DND-41 (cell line): ENCODE results near the gene TMEM178B.

ENCODE experiments used
- ATAC-seq: fragments of 200-7000 bp; cut with Tn5 transposase; 3 replicates; pipeline ENCODE4 v1.9.1; 2021; ENCODE audit warnings: low read depth; ENCODE audit not compliant: insufficient read depth
- DNase-seq: peaks from one replicate; pipeline ENCODE4 v3.0.0-alpha.2; 2020
- H2AFZ ChIP-seq: 2 replicates; pipeline ENCODE4 v1.6.0; 2012; ENCODE audit warnings: low read depth, low read length
- H3K27ac ChIP-seq: 2 replicates; pipeline ENCODE4 v1.5.1; 2012; ENCODE audit warnings: low read length, inconsistent platforms
- H3K27me3 ChIP-seq: fragments of 200-600 bp; sonication (generic); 2 replicates; pipeline ENCODE4 v1.6.0; 2012; ENCODE audit warnings: low read length, mild to moderate bottlenecking, inconsistent platforms; ENCODE audit not compliant: insufficient read depth, poor library complexity
- H3K36me3 ChIP-seq: 2 replicates; pipeline ENCODE4 v1.5.1; 2012; ENCODE audit warnings: low read length, inconsistent platforms; ENCODE audit not compliant: insufficient read depth
- H3K4me1 ChIP-seq: 2 replicates; pipeline ENCODE4 v1.5.1; 2012; ENCODE audit warnings: mild to moderate bottlenecking, low read length; ENCODE audit not compliant: insufficient read depth
- H3K4me2 ChIP-seq: 2 replicates; pipeline ENCODE4 v1.6.0; 2012; ENCODE audit warnings: mild to moderate bottlenecking, moderate library complexity, low read length, inconsistent platforms; ENCODE audit not compliant: insufficient read depth
- H3K4me3 ChIP-seq, 2 experiments: fragments of 200-600 bp in 1 of 2; shearing (Covaris generic) in 1 of 2; 2 replicates each; pipeline ENCODE4 v1.5.1; 2012 to 2016; ENCODE audit warnings: inconsistent platforms in 2 of 2, low read length in 2 of 2, mild to moderate bottlenecking in 2 of 2, low read depth in 1 of 2, moderate library complexity in 1 of 2
- H3K79me2 ChIP-seq: 2 replicates; pipeline ENCODE4 v1.6.0; 2012; ENCODE audit warnings: low read length, inconsistent platforms; ENCODE audit not compliant: insufficient read depth
- H3K9ac ChIP-seq: 2 replicates; pipeline ENCODE4 v1.6.0; 2012; ENCODE audit warnings: low read depth, mild to moderate bottlenecking, inconsistent platforms, low read length, moderate library complexity
- H3K9me3 ChIP-seq: 2 replicates; pipeline ENCODE4 v1.5.1; 2012; ENCODE audit warnings: low read length, moderate library complexity, mild to moderate bottlenecking, inconsistent platforms; ENCODE audit not compliant: insufficient read depth, severe bottlenecking
- H4K20me1 ChIP-seq: 2 replicates; pipeline ENCODE4 v1.6.0; 2012; ENCODE audit warnings: low read length; ENCODE audit not compliant: insufficient read depth
- CTCF ChIP-seq: IDR thresholded peaks from 2 replicates; pipeline ENCODE4 v1.5.1; 2012; ENCODE audit warnings: borderline replicate concordance, low read length, moderate library complexity, mild to moderate bottlenecking; ENCODE audit not compliant: poor library complexity, severe bottlenecking; ENCODE audit errors: extremely low read depth
- EZH2 ChIP-seq: IDR thresholded peaks from 3 replicates; pipeline ENCODE4 v1.6.1; 2012; ENCODE audit warnings: borderline replicate concordance, low read depth, mild to moderate bottlenecking, moderate library complexity, low read length, inconsistent platforms; ENCODE audit not compliant: severe bottlenecking

TMEM178B gene

GRCh38 chr7:141302617-141303016 lies 228.8 kb downstream of the TMEM178B start:
- no peak for ATAC-seq

GRCh38 chr7:141304291-141304690 lies 230.4 kb downstream of the TMEM178B start:
- 0 out of 2 replicates have a peak, but pooled peaks cover 2% of the 10 kb centered on the region for H4K20me1 ChIP-seq
- H3K9ac ChIP-seq, result no peak overlapping the region
- H3K9me3 ChIP-seq, result no peaks in the 10 kb centered on the region
- H3K4me3 ChIP-seq, result no peak overlapping the region
- H3K27ac ChIP-seq, result no peak overlapping the region
- H2AFZ ChIP-seq, result no peak overlapping the region
- DNase-seq, result no peak
- H3K4me1 ChIP-seq, result no peaks in the 10 kb centered on the region
- no peaks in the 10 kb centered on the region for H3K79me2 ChIP-seq
- H3K4me2 ChIP-seq, result no peak overlapping the region
- no peak for TF ChIP-seq CTCF
- TF ChIP-seq EZH2, result no peak
- ATAC-seq, result no peak
- no peaks in the 10 kb centered on the region for H3K36me3 ChIP-seq
- H3K27me3 ChIP-seq, result no peaks in the 10 kb centered on the region

More at GRCh38 chr7:141302617-141303016, 228.8 kb downstream of the TMEM178B start:
- Histone ChIP-seq H3K9ac (no peak overlapping the region), H3K4me2 (no peak overlapping the region), H3K79me2 (no peaks in the 10 kb centered on the region), H3K27ac (no peak overlapping the region), H3K9me3 (no peaks in the 10 kb centered on the region), H2AFZ (no peak overlapping the region), H3K36me3 (no peaks in the 10 kb centered on the region), H3K4me1 (no peaks in the 10 kb centered on the region), H3K27me3 (no peaks in the 10 kb centered on the region), H3K4me3 (no peak overlapping the region), H4K20me1 (0 out of 2 replicates have a peak, but pooled peaks cover 2% of the 10 kb centered on the region)
- no peak for TF ChIP-seq EZH2
- TF ChIP-seq CTCF, result no peak
- DNase-seq, result no peak

- H3K79me2 ChIP-seq, result no peaks in the 10 kb centered on the region
- no peak for ATAC-seq
- no peak overlapping the region for H3K4me2 ChIP-seq
Observed at GRCh38 chr7:141306081-141306480, 232.2 kb downstream of the TMEM178B start.

More at GRCh38 chr7:141306081-141306480, 232.2 kb downstream of the TMEM178B start:
- H3K4me3 ChIP-seq, result no peak overlapping the region
- H3K9ac ChIP-seq, result no peak overlapping the region
- H3K36me3 ChIP-seq, result no peaks in the 10 kb centered on the region
- 0 out of 2 replicates have a peak, but pooled peaks cover 2% of the 10 kb centered on the region for H4K20me1 ChIP-seq
- no peaks in the 10 kb centered on the region for H3K27me3 ChIP-seq
- no peak overlapping the region for H2AFZ ChIP-seq
- no peaks in the 10 kb centered on the region for H3K9me3 ChIP-seq
- H3K4me1 ChIP-seq, result no peaks in the 10 kb centered on the region
- no peak for DNase-seq
- TF ChIP-seq EZH2 (no peak), CTCF (no peak)
- no peak overlapping the region for H3K27ac ChIP-seq
